Left ventricle myocardium inferior (tissue), 1 donor: ENCODE results near the gene NRXN3. TPM values are rescaled to one million over a fixed set of nuclear protein-coding genes. Genes with fewer than 3 reads are reported as not detected.

Experiments used
- DNase-seq: peaks from one replicate; pipeline ENCODE4 v3.0.0-alpha.2; 2020
- H3K27ac ChIP-seq: fragments of 200-600 bp; replicated peaks from 2 replicates; pipeline ENCODE4 v1.8.0; 2021
- H3K27me3 ChIP-seq: fragments of 200-600 bp; 2 replicates; pipeline ENCODE4 v1.8.0; 2021; ENCODE audit warnings: low read depth
- H3K36me3 ChIP-seq: fragments of 200-600 bp; 2 replicates; pipeline ENCODE4 v1.8.0; 2021
- H3K4me1 ChIP-seq: fragments of 200-600 bp; 2 replicates; pipeline ENCODE4 v1.8.0; 2021
- H3K4me3 ChIP-seq: fragments of 200-600 bp; 2 replicates; pipeline ENCODE4 v1.8.0; 2021; ENCODE audit warnings: mild to moderate bottlenecking, moderate library complexity
- H3K9me3 ChIP-seq: fragments of 200-600 bp; replicated peaks from 2 replicates; pipeline ENCODE4 v1.8.0; 2021
- intact Hi-C: fragments of 100-400 bp; cut with micrococcal nuclease; formaldehyde crosslinking; loops from one replicate; pipeline ENCODE4 v1.11.0; 2022
- total RNA-seq: library from RNA; stranded (reverse); fragmentation: NEBNext Ultra II Directional; extraction: Animal tissue kit (Norgen Biotek cat#: 25700); gene quantifications from one replicate; pipeline ENCODE4 v1.2.1, GENCODE V29; 2021
- TF ChIP-seq, protein P1 (sequence below): fragments of 200-600 bp; IDR thresholded peaks from 2 replicates; pipeline ENCODE4 v1.8.0; 2021; ENCODE audit warnings: antibody characterized with exemption, mild to moderate bottlenecking, borderline replicate concordance
- donor health status: DM: no; HTN: yes; CAD: no; lungs with severe emphysema.

NRXN3 gene
- total RNA-seq, 1 donor from 2014 or later: 1.2 TPM

DNA sequence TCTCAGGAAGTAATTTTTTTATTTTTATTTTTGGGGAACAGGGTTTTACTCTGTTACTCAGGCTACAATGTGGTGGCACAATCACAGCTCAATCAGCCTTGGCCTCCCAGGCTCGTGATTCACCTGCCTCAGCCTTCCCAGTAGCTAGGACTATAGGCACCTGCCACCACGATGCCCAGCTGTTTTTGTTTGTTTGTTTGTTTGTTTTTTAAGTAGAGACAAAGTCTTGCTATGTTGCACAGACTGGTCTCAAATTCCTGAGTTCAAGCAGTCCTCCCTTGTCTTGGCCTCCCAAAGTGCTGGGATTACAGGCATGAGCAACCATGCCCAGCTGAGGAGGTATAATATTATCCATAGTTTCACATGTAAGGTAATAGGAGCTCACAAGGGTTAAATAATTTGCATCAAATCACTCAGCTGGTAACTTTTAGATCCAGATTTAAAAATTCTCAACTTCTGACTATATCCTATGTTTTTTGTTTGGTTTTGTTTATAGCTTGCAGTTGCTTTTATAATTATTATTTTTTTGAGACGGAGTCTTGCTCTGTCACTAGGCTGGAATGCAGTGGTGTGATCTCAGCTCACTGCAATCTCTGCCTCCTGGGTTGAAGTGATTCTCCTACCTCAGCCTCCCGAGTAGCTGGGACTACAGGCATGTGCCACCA, 1411.9 kb downstream of the NRXN3 start:
- DNase-seq: no peak
- intact Hi-C loops: no loop called here
- Histone ChIP-seq H3K27me3 (no peaks in the 10 kb centered on the region), H3K4me1 (no peaks in the 10 kb centered on the region), H3K27ac (no peak overlapping the region), H3K36me3 (no peaks in the 10 kb centered on the region), H3K9me3 (no peaks in the 10 kb centered on the region), H3K4me3 (no peak overlapping the region)
- TF ChIP-seq, protein P1, sequence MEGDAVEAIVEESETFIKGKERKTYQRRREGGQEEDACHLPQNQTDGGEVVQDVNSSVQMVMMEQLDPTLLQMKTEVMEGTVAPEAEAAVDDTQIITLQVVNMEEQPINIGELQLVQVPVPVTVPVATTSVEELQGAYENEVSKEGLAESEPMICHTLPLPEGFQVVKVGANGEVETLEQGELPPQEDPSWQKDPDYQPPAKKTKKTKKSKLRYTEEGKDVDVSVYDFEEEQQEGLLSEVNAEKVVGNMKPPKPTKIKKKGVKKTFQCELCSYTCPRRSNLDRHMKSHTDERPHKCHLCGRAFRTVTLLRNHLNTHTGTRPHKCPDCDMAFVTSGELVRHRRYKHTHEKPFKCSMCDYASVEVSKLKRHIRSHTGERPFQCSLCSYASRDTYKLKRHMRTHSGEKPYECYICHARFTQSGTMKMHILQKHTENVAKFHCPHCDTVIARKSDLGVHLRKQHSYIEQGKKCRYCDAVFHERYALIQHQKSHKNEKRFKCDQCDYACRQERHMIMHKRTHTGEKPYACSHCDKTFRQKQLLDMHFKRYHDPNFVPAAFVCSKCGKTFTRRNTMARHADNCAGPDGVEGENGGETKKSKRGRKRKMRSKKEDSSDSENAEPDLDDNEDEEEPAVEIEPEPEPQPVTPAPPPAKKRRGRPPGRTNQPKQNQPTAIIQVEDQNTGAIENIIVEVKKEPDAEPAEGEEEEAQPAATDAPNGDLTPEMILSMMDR: no peak

DNA sequence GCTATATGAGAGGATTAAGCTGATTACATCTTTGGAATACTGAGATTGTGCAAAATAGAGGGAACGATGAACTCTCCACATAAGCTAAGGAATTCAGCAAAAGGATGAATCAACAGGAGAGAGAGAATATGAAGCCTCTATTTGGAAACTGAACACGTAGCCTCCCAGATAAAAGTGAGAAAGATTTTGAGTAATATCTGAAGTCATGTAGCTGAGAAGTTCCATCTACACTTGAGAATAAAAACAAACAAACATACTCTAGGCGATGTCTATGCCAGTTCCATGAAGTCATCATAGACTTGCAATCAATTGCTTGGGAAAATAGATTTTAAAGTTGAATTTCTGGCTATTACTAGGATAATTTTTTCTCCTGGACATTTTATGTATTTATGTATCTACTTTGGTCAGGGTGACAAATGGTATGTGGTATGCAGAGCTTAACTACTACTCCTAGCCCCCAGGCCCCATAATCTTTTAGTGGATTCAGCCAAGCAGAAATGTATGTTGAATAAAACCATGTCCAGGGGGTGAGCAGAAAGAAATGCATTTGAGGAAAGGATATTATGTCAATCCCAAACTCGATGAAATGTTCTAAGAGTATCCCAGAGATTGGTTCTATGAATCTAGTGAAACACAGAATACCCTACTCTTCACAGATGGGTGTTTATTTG, 1413.7 kb downstream of the NRXN3 start:
- no peaks in the 10 kb centered on the region for H3K27me3 ChIP-seq
- no peaks in the 10 kb centered on the region for H3K4me1 ChIP-seq
- DNase-seq: no peak
- H3K4me3 ChIP-seq: no peak overlapping the region
- H3K36me3 ChIP-seq: no peaks in the 10 kb centered on the region
- TF ChIP-seq, protein P1: no peak
- intact Hi-C loops: no loop called here
- H3K9me3 ChIP-seq: no peaks in the 10 kb centered on the region
- H3K27ac ChIP-seq: no peak overlapping the region

DNA sequence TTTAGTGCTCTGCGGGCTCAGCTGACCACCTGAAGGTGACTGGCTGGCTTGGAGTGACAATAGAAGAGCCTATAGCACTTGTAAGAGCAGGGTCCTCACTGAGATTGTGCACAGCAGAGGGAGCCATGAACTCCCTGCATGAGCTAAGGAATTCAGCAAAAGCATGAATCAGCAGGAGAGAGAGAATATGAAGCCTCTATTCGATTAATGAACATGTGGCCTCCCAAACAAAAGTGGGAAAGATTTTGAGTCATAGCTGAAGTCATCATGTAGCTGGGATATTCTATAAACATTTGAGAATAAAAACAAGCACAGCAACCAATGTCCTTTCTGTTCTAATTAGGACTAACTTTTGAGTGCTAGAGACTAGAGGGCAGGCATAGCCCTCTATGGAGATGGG, 1414.5 kb downstream of the NRXN3 start:
- no peak overlapping the region for H3K27ac ChIP-seq
- H3K4me3 ChIP-seq: no peak overlapping the region
- H3K9me3 ChIP-seq: no peaks in the 10 kb centered on the region
- H3K36me3 ChIP-seq: no peaks in the 10 kb centered on the region
- no peaks in the 10 kb centered on the region for H3K4me1 ChIP-seq
- TF ChIP-seq, protein P1: no peak
- H3K27me3 ChIP-seq: no peaks in the 10 kb centered on the region
- intact Hi-C loops: no loop called here
- DNase-seq: no peak

DNA sequence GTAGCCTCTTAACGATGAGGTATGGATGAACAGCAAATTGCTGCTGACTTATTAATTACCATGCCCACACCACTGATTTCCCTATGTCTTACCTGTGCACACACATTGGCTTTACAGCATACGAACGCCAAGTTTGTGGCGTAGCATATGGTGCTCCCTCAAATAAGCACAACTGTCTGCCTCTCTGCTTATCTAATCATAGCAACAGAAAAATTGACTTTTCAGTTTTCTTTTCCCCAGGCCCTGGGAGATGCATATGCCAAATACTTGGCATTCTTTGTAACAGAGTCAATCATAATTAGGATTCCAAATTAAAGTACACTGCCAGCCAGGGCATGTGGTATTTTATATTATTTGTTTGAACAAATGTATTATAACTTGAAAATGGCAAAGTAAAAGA, 1415.7 kb downstream of the NRXN3 start:
- Histone ChIP-seq H3K36me3 (no peaks in the 10 kb centered on the region), H3K27me3 (no peaks in the 10 kb centered on the region), H3K9me3 (peaks cover 11% of the 10 kb centered on the region), H3K4me1 (no peaks in the 10 kb centered on the region), H3K4me3 (no peak overlapping the region), H3K27ac (no peak overlapping the region)
- intact Hi-C loops: no loop called here
- no peak for DNase-seq
- TF ChIP-seq, protein P1: no peak

GRCh38 chr14:79586416-79586815, 1416.2 kb downstream of the NRXN3 start:
- TF ChIP-seq, protein P1: no peak
- H3K4me1 ChIP-seq: no peaks in the 10 kb centered on the region

More at GRCh38 chr14:79586416-79586815, 1416.2 kb downstream of the NRXN3 start:
- H3K36me3 ChIP-seq: no peaks in the 10 kb centered on the region
- no peak for DNase-seq
- H3K27ac ChIP-seq: no peak overlapping the region
- H3K27me3 ChIP-seq: no peaks in the 10 kb centered on the region
- H3K4me3 ChIP-seq: no peak overlapping the region
- intact Hi-C loops: no loop called here
- H3K9me3 ChIP-seq: peaks cover 16% of the 10 kb centered on the region
